Neural cell (in vitro differentiated cells): ENCODE data around the gene GLT8D2. TPM values are rescaled to one million over a fixed set of nuclear protein-coding genes. Genes with fewer than 3 reads are reported as not detected.

ENCODE experiments used
- H2AFZ ChIP-seq: fragments of 200-600, 300-800 bp; sonication (generic), shearing (Covaris generic); 2 replicates; pipeline ENCODE4 v1.6.0; 2014; ENCODE audit warnings: low read depth, mild to moderate bottlenecking, antibody characterized with exemption, low read length, moderate library complexity
- H3F3A ChIP-seq: fragments of 200-600 bp; shearing (Covaris generic); 2 replicates; pipeline ENCODE4 v1.6.1; 2016; ENCODE audit warnings: mild to moderate bottlenecking, moderate library complexity, mixed read lengths, antibody characterized with exemption, low read length; ENCODE audit not compliant: insufficient read depth, poor library complexity, severe bottlenecking
- H3K27ac ChIP-seq: fragments of 200-600, 300-800 bp; sonication (generic), shearing (Covaris generic); 2 replicates; pipeline ENCODE4 v1.5.1; 2014; ENCODE audit warnings: mild to moderate bottlenecking, low read length, moderate library complexity
- H3K27me3 ChIP-seq: fragments of 300-800, 200-600 bp; sonication (generic), shearing (Covaris generic); 2 replicates; pipeline ENCODE4 v1.6.0; 2014; ENCODE audit warnings: mild to moderate bottlenecking, low read depth, low read length, moderate library complexity; ENCODE audit not compliant: insufficient read depth
- H3K36me3 ChIP-seq: fragments of 300-800, 200-600 bp; sonication (generic), shearing (Covaris generic); 2 replicates; pipeline ENCODE4 v1.5.1; 2014; ENCODE audit warnings: mild to moderate bottlenecking, antibody characterized with exemption, low read length, moderate library complexity; ENCODE audit not compliant: insufficient read depth
- H3K4me2 ChIP-seq: fragments of 300-800, 200-600 bp; sonication (generic), shearing (Covaris generic); 2 replicates; pipeline ENCODE4 v1.6.0; 2014; ENCODE audit warnings: mild to moderate bottlenecking, low read length
- H3K4me3 ChIP-seq: fragments of 300-800, 200-600 bp; sonication (generic), shearing (Covaris generic); 2 replicates; pipeline ENCODE4 v1.5.1; 2014; ENCODE audit warnings: mild to moderate bottlenecking, low read length, moderate library complexity
- H3K79me2 ChIP-seq: fragments of 200-600 bp; shearing (Covaris generic); replicated peaks from 2 replicates; pipeline ENCODE4 v1.6.0; 2014; ENCODE audit warnings: mild to moderate bottlenecking, low read length, moderate library complexity; ENCODE audit not compliant: insufficient read depth
- H3K9ac ChIP-seq: fragments of 300-800, 200-600 bp; sonication (generic), shearing (Covaris generic); 2 replicates; pipeline ENCODE4 v1.6.1; 2016; ENCODE audit warnings: mild to moderate bottlenecking, low read length, mixed read lengths
- H3K9me2 ChIP-seq: fragments of 200-600 bp; shearing (Covaris generic); 2 replicates; pipeline ENCODE4 v1.6.1; 2016; ENCODE audit warnings: mild to moderate bottlenecking, low read length, mixed read lengths; ENCODE audit not compliant: insufficient read depth
- H3K9me3 ChIP-seq: fragments of 200-600, 300-800 bp; sonication (generic), shearing (Covaris generic); 2 replicates; pipeline ENCODE4 v1.6.1; 2016; ENCODE audit warnings: mild to moderate bottlenecking, mixed run types, low read length, moderate library complexity, mixed read lengths
- H4K20me1 ChIP-seq: fragments of 200-600 bp; shearing (Covaris generic); 2 replicates; pipeline ENCODE4 v1.6.1; 2016; ENCODE audit warnings: mild to moderate bottlenecking, mixed run types; ENCODE audit not compliant: insufficient read depth
- EP300 ChIP-seq: fragments of 450-650 bp; conservative IDR thresholded peaks from 2 replicates; pipeline ENCODE4 v1.6.1; 2014; ENCODE audit warnings: antibody characterized with exemption, mild to moderate bottlenecking, moderate library complexity; ENCODE audit not compliant: poor library complexity, severe bottlenecking
- EZH2 ChIP-seq: fragments of 200-600, 300-800 bp; shearing (Covaris generic), sonication (generic); IDR thresholded peaks from 2 replicates; pipeline ENCODE4 v1.6.1; 2014; ENCODE audit warnings: antibody characterized with exemption, low read length, borderline replicate concordance, mild to moderate bottlenecking; ENCODE audit not compliant: insufficient read depth, poor library complexity, severe bottlenecking
- MXI1 ChIP-seq: fragments of 450-650 bp; conservative IDR thresholded peaks from 2 replicates; pipeline ENCODE4 v1.6.1; 2014; ENCODE audit warnings: antibody characterized with exemption, mild to moderate bottlenecking; ENCODE audit not compliant: poor library complexity, severe bottlenecking
- POLR2AphosphoS5 ChIP-seq: IDR thresholded peaks from 2 replicates; pipeline ENCODE4 v1.6.1; 2012
- RAD21 ChIP-seq: fragments of 450-650 bp; conservative IDR thresholded peaks from 2 replicates; pipeline ENCODE4 v1.6.1; 2014; ENCODE audit warnings: antibody characterized with exemption, mild to moderate bottlenecking, moderate library complexity
- SMC3 ChIP-seq: fragments of 450-650 bp; conservative IDR thresholded peaks from 2 replicates; pipeline ENCODE4 v1.6.1; 2014; ENCODE audit warnings: antibody characterized with exemption, mild to moderate bottlenecking, moderate library complexity; ENCODE audit not compliant: poor library complexity
- TAF1 ChIP-seq: IDR thresholded peaks from 2 replicates; pipeline ENCODE4 v1.6.1; 2012; ENCODE audit warnings: low read depth
- polyA plus RNA-seq: library from polyadenylated mRNA; depleted of rRNA; stranded (reverse); fragments of >200 nt; gene quantifications from 2 replicates; pipeline ENCODE4 v1.2.3, GENCODE V29; 2014
- TF ChIP-seq, protein P1 (sequence below): IDR thresholded peaks from 2 replicates; pipeline ENCODE4 v1.6.1; 2012; ENCODE audit warnings: borderline replicate concordance
- TF ChIP-seq, protein P2 (sequence below): fragments of 450-650 bp; IDR thresholded peaks from 2 replicates; pipeline ENCODE4 v1.5.1; 2014; ENCODE audit warnings: antibody characterized with exemption, mild to moderate bottlenecking, moderate library complexity; ENCODE audit not compliant: poor library complexity, severe bottlenecking

Gene GLT8D2
- polyA plus RNA-seq, 1 donor from 2014 or later = 8.3 TPM

- no peak overlapping the region for H3K4me3 ChIP-seq
- H3K79me2 ChIP-seq = no peaks in the 10 kb centered on the region
- H3K9me2 ChIP-seq = no peaks in the 10 kb centered on the region
- no peak overlapping the region for H3K4me2 ChIP-seq
- H3K9me3 ChIP-seq = no peaks in the 10 kb centered on the region
- H3F3A ChIP-seq = no peaks in the 10 kb centered on the region
- TF ChIP-seq SMC3 (no peak), MXI1 (no peak), EP300 (no peak), TAF1 (no peak), POLR2AphosphoS5 (no peak), EZH2 (no peak)
- TF ChIP-seq, protein P1, sequence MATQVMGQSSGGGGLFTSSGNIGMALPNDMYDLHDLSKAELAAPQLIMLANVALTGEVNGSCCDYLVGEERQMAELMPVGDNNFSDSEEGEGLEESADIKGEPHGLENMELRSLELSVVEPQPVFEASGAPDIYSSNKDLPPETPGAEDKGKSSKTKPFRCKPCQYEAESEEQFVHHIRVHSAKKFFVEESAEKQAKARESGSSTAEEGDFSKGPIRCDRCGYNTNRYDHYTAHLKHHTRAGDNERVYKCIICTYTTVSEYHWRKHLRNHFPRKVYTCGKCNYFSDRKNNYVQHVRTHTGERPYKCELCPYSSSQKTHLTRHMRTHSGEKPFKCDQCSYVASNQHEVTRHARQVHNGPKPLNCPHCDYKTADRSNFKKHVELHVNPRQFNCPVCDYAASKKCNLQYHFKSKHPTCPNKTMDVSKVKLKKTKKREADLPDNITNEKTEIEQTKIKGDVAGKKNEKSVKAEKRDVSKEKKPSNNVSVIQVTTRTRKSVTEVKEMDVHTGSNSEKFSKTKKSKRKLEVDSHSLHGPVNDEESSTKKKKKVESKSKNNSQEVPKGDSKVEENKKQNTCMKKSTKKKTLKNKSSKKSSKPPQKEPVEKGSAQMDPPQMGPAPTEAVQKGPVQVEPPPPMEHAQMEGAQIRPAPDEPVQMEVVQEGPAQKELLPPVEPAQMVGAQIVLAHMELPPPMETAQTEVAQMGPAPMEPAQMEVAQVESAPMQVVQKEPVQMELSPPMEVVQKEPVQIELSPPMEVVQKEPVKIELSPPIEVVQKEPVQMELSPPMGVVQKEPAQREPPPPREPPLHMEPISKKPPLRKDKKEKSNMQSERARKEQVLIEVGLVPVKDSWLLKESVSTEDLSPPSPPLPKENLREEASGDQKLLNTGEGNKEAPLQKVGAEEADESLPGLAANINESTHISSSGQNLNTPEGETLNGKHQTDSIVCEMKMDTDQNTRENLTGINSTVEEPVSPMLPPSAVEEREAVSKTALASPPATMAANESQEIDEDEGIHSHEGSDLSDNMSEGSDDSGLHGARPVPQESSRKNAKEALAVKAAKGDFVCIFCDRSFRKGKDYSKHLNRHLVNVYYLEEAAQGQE = no peak
- TF ChIP-seq, protein P2, sequence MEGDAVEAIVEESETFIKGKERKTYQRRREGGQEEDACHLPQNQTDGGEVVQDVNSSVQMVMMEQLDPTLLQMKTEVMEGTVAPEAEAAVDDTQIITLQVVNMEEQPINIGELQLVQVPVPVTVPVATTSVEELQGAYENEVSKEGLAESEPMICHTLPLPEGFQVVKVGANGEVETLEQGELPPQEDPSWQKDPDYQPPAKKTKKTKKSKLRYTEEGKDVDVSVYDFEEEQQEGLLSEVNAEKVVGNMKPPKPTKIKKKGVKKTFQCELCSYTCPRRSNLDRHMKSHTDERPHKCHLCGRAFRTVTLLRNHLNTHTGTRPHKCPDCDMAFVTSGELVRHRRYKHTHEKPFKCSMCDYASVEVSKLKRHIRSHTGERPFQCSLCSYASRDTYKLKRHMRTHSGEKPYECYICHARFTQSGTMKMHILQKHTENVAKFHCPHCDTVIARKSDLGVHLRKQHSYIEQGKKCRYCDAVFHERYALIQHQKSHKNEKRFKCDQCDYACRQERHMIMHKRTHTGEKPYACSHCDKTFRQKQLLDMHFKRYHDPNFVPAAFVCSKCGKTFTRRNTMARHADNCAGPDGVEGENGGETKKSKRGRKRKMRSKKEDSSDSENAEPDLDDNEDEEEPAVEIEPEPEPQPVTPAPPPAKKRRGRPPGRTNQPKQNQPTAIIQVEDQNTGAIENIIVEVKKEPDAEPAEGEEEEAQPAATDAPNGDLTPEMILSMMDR = no peak
- H3K36me3 ChIP-seq = no peaks in the 10 kb centered on the region
- H4K20me1 ChIP-seq = no peaks in the 10 kb centered on the region
- H3K9ac ChIP-seq = no peak overlapping the region
- H2AFZ ChIP-seq = no peak overlapping the region
- H3K27ac ChIP-seq = no peak overlapping the region
- H3K27me3 ChIP-seq = no peaks in the 10 kb centered on the region
Measured at GRCh38 chr12:104010121-104010520, 39.9 kb downstream of the GLT8D2 start.

DNA sequence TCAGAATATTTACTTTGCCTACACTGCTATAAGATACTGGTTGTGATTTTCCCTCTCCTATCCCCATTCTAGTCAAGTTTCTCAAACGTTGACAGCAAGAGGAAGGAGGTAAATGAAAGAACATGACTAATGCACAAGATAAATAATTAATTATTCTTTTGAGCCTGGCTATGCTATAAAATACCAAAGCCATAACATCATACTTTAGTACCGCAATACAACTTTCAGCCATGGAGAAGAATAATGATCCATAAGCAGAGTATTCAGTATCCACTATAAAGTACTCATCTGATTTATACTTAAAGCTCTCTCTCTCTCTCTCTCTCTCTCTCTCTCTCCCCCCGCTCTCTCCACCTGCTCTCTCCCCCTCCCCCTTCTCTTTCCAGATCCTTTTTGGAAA lies 43.1 kb downstream of the GLT8D2 start:
- no peak overlapping the region for H3K4me3 ChIP-seq
- no peak for TF ChIP-seq MXI1
- TF ChIP-seq, protein P1 = no peak
- no peak for TF ChIP-seq TAF1
- no peak for TF ChIP-seq EP300
- TF ChIP-seq, protein P2 = no peak
- TF ChIP-seq POLR2AphosphoS5 = no peak
- no peak for TF ChIP-seq EZH2
- TF ChIP-seq RAD21 = no peak
- no peak for TF ChIP-seq SMC3
- H3K4me2 ChIP-seq = no peak overlapping the region
- no peak overlapping the region for H3K27ac ChIP-seq
- H3K9ac ChIP-seq = no peak overlapping the region
- H4K20me1 ChIP-seq = no peaks in the 10 kb centered on the region
- no peaks in the 10 kb centered on the region for H3K36me3 ChIP-seq
- H2AFZ ChIP-seq = no peak overlapping the region
- no peaks in the 10 kb centered on the region for H3K9me2 ChIP-seq
- H3F3A ChIP-seq = no peaks in the 10 kb centered on the region
- H3K9me3 ChIP-seq = no peaks in the 10 kb centered on the region
- no peaks in the 10 kb centered on the region for H3K79me2 ChIP-seq
- H3K27me3 ChIP-seq = no peaks in the 10 kb centered on the region
